Measurements from ENCODE around the gene GPC5.

GPC5 gene

GRCh38 chr13:91546900-91547299 lies 148.5 kb downstream of the GPC5 start:
- DNase-seq = no peak

- no peak for DNase-seq
These were observed 155.2 kb downstream of the GPC5 start for GRCh38 chr13:91553584-91553983.

GRCh38 chr13:91554101-91554500 lies 155.7 kb downstream of the GPC5 start:
- DNase-seq = no peak

- no peak for DNase-seq
These were observed 159.1 kb downstream of the GPC5 start for GRCh38 chr13:91557328-91558090.

- DNase-seq = no peak
These were observed 165.4 kb downstream of the GPC5 start for GRCh38 chr13:91563799-91564198.

GRCh38 chr13:91564396-91564795 lies 166.0 kb downstream of the GPC5 start:
- DNase-seq = peak; percentile 9

- no peak for DNase-seq
These were observed 166.9 kb downstream of the GPC5 start for GRCh38 chr13:91565296-91565695.

GRCh38 chr13:91567485-91568207 lies 169.2 kb downstream of the GPC5 start:
- no peak for DNase-seq

GRCh38 chr13:91571681-91572080 lies 173.3 kb downstream of the GPC5 start:
- no peak for DNase-seq

GRCh38 chr13:91572439-91572838 lies 174.0 kb downstream of the GPC5 start:
- no peak for DNase-seq

GRCh38 chr13:91572944-91573598 lies 174.7 kb downstream of the GPC5 start:
- no peak for DNase-seq

- DNase-seq = no peak
These were observed 176.3 kb downstream of the GPC5 start for GRCh38 chr13:91574766-91575165.

GRCh38 chr13:91576590-91576989 lies 178.2 kb downstream of the GPC5 start:
- DNase-seq = no peak

GRCh38 chr13:91579320-91579719 lies 180.9 kb downstream of the GPC5 start:
- DNase-seq = no peak

GRCh38 chr13:91580749-91581148 lies 182.3 kb downstream of the GPC5 start:
- no peak for DNase-seq

- DNase-seq = no peak
These were observed 188.2 kb downstream of the GPC5 start for GRCh38 chr13:91586609-91587008.

- DNase-seq = no peak
These were observed 190.1 kb downstream of the GPC5 start for GRCh38 chr13:91588541-91588940.

GRCh38 chr13:91592056-91593014 lies 193.9 kb downstream of the GPC5 start:
- DNase-seq = no peak

- no peak for DNase-seq
These were observed 195.0 kb downstream of the GPC5 start for GRCh38 chr13:91593456-91593855.

- DNase-seq = no peak
These were observed 195.6 kb downstream of the GPC5 start for GRCh38 chr13:91594061-91594460.

- DNase-seq = no peak
These were observed 197.3 kb downstream of the GPC5 start for GRCh38 chr13:91595677-91596076.

- DNase-seq = no peak
These were observed 198.4 kb downstream of the GPC5 start for GRCh38 chr13:91596842-91597241.

GRCh38 chr13:91598655-91599054 lies 200.2 kb downstream of the GPC5 start:
- DNase-seq = no peak
